ENCODE data around the gene KRTAP2-4.
A peak's percentile ranks its signal among the peaks of the same experiment; 100 is the strongest.
"Not testable (repeated sequence)": the region's sequence is repeated elsewhere in the genome, so short reads cannot be mapped to it uniquely, and the experiment has no call there.

The KRTAP2-4 gene

GRCh38 chr17:41040783-41041571 is 24.7 kb downstream of the KRTAP2-4 start, which contains the start of gene KRTAP1-1:
TSS of gene KRTAP1-1 (minus strand) at chr17:41041450. CDS start at chr17:41041397, 53 bp downstream.
- not testable (repeated sequence) for DNase-seq (ENCODE audit: insufficient read length, low spot score)

GRCh38 chr17:41037853-41038350 is 27.8 kb downstream of the KRTAP2-4 start:
- no peak for FAIRE-seq
- DNase-seq (ENCODE audit: insufficient read length, low spot score) = no peak

More at GRCh38 chr17:41040783-41041571, 24.7 kb downstream of the KRTAP2-4 start, which contains the start of gene KRTAP1-1:
- FAIRE-seq = peak; percentile 96

GRCh38 chr17:41034346-41034935 is 31.2 kb downstream of the KRTAP2-4 start, which contains the start of gene KRTAP1-3:
TSS of gene KRTAP1-3 (minus strand) at chr17:41034874. CDS start at chr17:41034821, 53 bp downstream.
- peak; percentile 91 for FAIRE-seq
- not testable (repeated sequence) for DNase-seq (ENCODE audit: insufficient read length, low spot score)

DNA sequence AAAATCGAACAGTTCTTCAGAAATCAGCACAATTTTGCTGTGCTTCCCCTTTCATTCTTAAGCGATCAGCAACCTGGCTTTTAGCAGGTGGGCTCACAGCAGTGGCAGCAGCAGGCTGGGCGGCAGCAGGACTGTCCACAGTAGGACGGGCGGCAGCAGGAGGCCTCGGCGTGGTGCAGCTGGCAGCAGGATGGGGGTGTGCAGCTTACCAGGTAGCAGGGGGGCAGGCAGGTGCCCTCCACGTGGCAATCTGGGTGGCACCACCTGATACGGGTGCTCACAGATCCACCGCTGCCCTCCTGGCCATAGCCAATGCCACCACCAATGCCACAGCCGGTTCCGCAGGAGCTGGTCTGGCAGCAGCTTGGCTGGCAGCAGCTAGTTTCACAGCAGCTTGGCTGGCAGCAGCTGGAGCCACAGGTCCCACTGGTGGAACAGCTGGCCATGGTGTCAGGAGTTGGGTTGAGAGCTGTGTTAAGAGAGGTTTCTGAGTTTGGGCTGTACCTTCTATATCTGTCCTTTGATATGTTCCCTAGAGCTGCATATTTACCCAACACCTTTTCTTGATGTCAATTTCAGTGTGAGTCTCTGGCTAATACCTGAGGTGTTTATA is 35.9 kb downstream of the KRTAP2-4 start, which contains the start of gene KRTAP1-4:
Gene KRTAP1-4, minus strand, starts transcription at position 563 of the 613 bp plus-strand sequence. Its CDS starts 117 bp downstream, at position 446.
- peak; percentile 92 for FAIRE-seq
- DNase-seq (ENCODE audit: insufficient read length, low spot score) = no peak

- DNase-seq (ENCODE audit: insufficient read length, low spot score) = no peak
Measured at GRCh38 chr17:41026715-41027471, 38.8 kb downstream of the KRTAP2-4 start, which contains the start of gene KRTAP1-5. TSS of gene KRTAP1-5 (minus strand) at chr17:41027208. CDS start at chr17:41027155, 53 bp downstream.

GRCh38 chr17:41024697-41025096 is 41.0 kb downstream of the KRTAP2-4 start:
- FAIRE-seq = no peak
- no peak for DNase-seq (ENCODE audit: insufficient read length, low spot score)

More at GRCh38 chr17:41026715-41027471, 38.8 kb downstream of the KRTAP2-4 start, which contains the start of gene KRTAP1-5:
- FAIRE-seq = peak; percentile 62

DNA sequence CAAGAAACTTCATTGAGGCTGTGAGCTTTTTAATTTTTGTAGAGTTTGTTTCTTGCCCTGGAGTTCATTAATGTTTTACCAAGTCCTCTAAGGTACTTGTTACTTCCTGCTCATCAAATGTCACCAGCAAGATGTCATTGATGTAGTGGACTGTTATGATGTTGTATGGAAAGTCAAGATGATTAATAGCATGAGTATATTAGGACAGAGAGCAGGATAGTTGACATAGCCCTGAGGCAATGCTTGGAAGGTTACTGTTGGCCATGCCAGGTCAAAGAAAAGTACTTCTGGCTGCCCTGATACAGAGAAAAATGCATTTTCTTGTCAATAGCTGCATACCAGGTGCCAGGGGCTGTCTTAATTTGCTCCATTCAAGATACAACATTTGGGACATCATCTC is 45.3 kb downstream of the KRTAP2-4 start:
- FAIRE-seq (peak; percentile 67), DNase-seq (ENCODE audit: insufficient read length, low spot score) (no peak)

- DNase-seq (ENCODE audit: insufficient read length, low spot score) (no peak), FAIRE-seq (no peak)
Measured at GRCh38 chr17:41019415-41019814, 46.3 kb downstream of the KRTAP2-4 start.

GRCh38 chr17:41018541-41018940 is 47.1 kb downstream of the KRTAP2-4 start:
- FAIRE-seq (no peak), DNase-seq (ENCODE audit: insufficient read length, low spot score) (no peak)

- peak; percentile 58 for FAIRE-seq
Measured at GRCh38 chr17:41016578-41017215, 49.0 kb downstream of the KRTAP2-4 start.

DNA sequence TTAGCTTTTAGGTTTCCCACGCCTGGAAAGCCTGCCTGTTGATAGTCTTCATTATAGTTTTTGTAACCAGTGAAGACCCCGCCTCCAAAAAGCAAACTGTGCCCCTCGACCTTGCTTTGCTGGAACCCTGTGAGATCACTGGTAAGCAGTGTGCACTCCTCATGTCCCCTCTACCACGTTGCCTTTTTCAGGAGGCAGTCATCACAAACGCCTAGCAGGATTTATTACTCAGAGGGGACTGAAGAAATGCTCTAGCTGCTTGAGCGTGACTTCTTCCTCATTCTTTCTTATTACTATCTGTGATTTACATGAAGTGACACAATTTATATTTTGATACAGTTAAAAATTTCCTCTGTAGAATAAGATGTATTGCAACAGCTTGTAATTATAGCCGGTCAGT is 50.2 kb downstream of the KRTAP2-4 start:
- no peak for DNase-seq (ENCODE audit: insufficient read length, low spot score)
- FAIRE-seq = peak; percentile 16

More at GRCh38 chr17:41016578-41017215, 49.0 kb downstream of the KRTAP2-4 start:
- DNase-seq (ENCODE audit: insufficient read length, low spot score) = no peak
